Tibial nerve (tissue), 4 donors: Measurements from ENCODE around the gene LIPN.

Experiments
- CTCF ChIP-seq, 5 experiments: fragments of 200-600 bp in 3 of 5; fragments of 450-650 bp in 2 of 5; sonication (generic) in 3 of 5; IDR thresholded peaks; one replicate each; pipeline ENCODE4 v1.5.1; 2016 to 2019; ENCODE audit warnings: antibody characterized with exemption in 5 of 5, mild to moderate bottlenecking in 3 of 5, moderate library complexity in 2 of 5
- EP300 ChIP-seq, 2 donors: sonication (generic); formaldehyde crosslinking; IDR thresholded peaks; one replicate each; pipeline ENCODE4 v1.6.1; 2017; ENCODE audit warnings: antibody characterized with exemption in 2 of 2, mild to moderate bottlenecking in 1 of 2
- POLR2A ChIP-seq, 2 donors: fragments of 450-650 bp; IDR thresholded peaks; one replicate each; pipeline ENCODE4 v1.6.1; 2017; ENCODE audit warnings: antibody characterized with exemption in 2 of 2, mild to moderate bottlenecking in 2 of 2, moderate library complexity in 2 of 2

DNA sequence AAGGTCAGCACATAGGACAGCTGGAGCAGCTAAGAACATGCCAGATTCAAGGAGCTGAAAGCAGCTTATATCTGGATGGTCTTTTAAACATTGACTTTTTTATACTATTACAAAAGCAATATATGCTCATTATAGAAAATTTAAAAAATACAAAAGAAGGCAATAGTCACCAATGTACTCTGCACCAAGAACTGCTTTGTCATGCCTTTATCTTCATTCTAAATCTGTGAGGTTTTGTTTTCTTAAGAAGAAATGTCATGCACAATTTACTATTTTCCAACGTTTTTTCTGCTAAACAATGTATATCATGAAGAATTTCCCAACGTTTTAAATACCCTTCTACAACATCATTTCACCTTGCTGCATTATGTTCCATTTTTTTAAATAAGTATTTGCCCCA is 45.5 kb downstream of the LIPN start:
- TF ChIP-seq CTCF (IDR thresholded peaks at IDR 0.05), result no peak
- TF ChIP-seq POLR2A (IDR thresholded peaks at IDR 0.05), result no peak
- no peak for TF ChIP-seq EP300 (IDR thresholded peaks at IDR 0.05)
